Measurements from ENCODE around the gene CDH13. TPM values are rescaled to one million over a fixed set of nuclear protein-coding genes. Genes with fewer than 3 reads are reported as not detected.

The CDH13 gene
- total and polyA plus RNA-seq, 2 experiments from 2014 or later = 1.6 to 4.4 TPM

DNA sequence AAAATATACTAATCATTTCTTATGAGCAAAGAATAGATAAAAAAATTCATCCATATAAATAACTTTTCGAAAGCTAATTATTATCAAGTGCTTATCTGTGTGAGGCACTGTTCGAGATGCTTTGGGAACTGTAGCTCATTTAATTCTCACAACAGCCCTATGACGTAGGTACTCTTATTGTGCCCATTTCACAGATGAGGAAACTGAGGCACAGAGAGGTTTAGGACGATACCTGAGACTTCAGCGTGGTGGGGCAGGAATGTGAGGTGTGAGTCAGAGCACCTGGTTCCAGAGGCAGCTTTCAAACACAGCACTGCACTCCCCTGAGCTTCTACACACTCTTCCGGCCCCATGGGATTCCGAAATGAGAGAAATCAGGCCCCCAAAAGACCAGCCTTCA is 995.2 kb downstream of the CDH13 start:
- Histone ChIP-seq H4K20me1 (replicated peaks; ENCODE audit: insufficient read depth) (no peaks in the 10 kb centered on the region), H3K4me3 (no peak overlapping the region), H3K4me1 (ENCODE audit: insufficient read depth) (peaks cover 12% of the 10 kb centered on the region), H3K79me2 (replicated peaks; ENCODE audit: insufficient read depth) (no peaks in the 10 kb centered on the region), H3F3A (replicated peaks; ENCODE audit: low read depth) (no peaks in the 10 kb centered on the region), H2AFZ (no peak overlapping the region), H3K36me3 (ENCODE audit: insufficient read depth) (no peaks in the 10 kb centered on the region), H3K27ac (ENCODE audit: low read depth) (no peak overlapping the region), H3K27me3 (ENCODE audit: insufficient read depth) (no peaks in the 10 kb centered on the region), H3K4me2 (no peak overlapping the region), H3K9me2 (ENCODE audit: insufficient read depth) (no peaks in the 10 kb centered on the region; the same call in 1 of the 2 replicates)
- ATAC-seq (no peak), DNase-seq (ENCODE audit: low spot score) (no peak)
- Mint-ChIP-seq H3K9me3 (no peaks in the 10 kb centered on the region), H3K4me3 (no peak overlapping the region), H3K36me3 (ENCODE audit: low read depth) (no peaks in the 10 kb centered on the region), H3K27me3 (ENCODE audit: insufficient read depth, low read depth, poor library complexity) (peaks cover 11% of the 10 kb centered on the region), H3K27ac (no peak overlapping the region), H3K4me1 (peaks cover 25% of the 10 kb centered on the region)
- TF ChIP-seq EZH2phosphoT487 (IDR thresholded peaks at IDR 0.05; ENCODE audit: unreplicated experiment) (no peak), ZNF114 (CRISPR knock-in tag; IDR thresholded peaks at IDR 0.05) (no peak), EZH2 (IDR thresholded peaks at IDR 0.05; ENCODE audit: low read depth, unreplicated experiment) (no peak), STAT1 (IDR thresholded peaks at IDR 0.05; ENCODE audit: unreplicated experiment) (no peak), NANOG (IDR thresholded peaks at IDR 0.05; ENCODE audit: borderline replicate concordance) (no peak), POLR2AphosphoS5 (IDR thresholded peaks at IDR 0.05; ENCODE audit: low read depth) (no peak), CREB1 (CRISPR knock-in tag; IDR thresholded peaks at IDR 0.05; ENCODE audit: low read depth) (no peak), ZNF331 (CRISPR knock-in tag; IDR thresholded peaks at IDR 0.05; ENCODE audit: low read depth) (no peak), JUNB (IDR thresholded peaks at IDR 0.05; ENCODE audit: unreplicated experiment) (no peak)
- TF ChIP-seq, protein P1, sequence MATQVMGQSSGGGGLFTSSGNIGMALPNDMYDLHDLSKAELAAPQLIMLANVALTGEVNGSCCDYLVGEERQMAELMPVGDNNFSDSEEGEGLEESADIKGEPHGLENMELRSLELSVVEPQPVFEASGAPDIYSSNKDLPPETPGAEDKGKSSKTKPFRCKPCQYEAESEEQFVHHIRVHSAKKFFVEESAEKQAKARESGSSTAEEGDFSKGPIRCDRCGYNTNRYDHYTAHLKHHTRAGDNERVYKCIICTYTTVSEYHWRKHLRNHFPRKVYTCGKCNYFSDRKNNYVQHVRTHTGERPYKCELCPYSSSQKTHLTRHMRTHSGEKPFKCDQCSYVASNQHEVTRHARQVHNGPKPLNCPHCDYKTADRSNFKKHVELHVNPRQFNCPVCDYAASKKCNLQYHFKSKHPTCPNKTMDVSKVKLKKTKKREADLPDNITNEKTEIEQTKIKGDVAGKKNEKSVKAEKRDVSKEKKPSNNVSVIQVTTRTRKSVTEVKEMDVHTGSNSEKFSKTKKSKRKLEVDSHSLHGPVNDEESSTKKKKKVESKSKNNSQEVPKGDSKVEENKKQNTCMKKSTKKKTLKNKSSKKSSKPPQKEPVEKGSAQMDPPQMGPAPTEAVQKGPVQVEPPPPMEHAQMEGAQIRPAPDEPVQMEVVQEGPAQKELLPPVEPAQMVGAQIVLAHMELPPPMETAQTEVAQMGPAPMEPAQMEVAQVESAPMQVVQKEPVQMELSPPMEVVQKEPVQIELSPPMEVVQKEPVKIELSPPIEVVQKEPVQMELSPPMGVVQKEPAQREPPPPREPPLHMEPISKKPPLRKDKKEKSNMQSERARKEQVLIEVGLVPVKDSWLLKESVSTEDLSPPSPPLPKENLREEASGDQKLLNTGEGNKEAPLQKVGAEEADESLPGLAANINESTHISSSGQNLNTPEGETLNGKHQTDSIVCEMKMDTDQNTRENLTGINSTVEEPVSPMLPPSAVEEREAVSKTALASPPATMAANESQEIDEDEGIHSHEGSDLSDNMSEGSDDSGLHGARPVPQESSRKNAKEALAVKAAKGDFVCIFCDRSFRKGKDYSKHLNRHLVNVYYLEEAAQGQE (IDR thresholded peaks at IDR 0.05; ENCODE audit: unreplicated experiment) = no peak
- TF ChIP-seq, protein P2, sequence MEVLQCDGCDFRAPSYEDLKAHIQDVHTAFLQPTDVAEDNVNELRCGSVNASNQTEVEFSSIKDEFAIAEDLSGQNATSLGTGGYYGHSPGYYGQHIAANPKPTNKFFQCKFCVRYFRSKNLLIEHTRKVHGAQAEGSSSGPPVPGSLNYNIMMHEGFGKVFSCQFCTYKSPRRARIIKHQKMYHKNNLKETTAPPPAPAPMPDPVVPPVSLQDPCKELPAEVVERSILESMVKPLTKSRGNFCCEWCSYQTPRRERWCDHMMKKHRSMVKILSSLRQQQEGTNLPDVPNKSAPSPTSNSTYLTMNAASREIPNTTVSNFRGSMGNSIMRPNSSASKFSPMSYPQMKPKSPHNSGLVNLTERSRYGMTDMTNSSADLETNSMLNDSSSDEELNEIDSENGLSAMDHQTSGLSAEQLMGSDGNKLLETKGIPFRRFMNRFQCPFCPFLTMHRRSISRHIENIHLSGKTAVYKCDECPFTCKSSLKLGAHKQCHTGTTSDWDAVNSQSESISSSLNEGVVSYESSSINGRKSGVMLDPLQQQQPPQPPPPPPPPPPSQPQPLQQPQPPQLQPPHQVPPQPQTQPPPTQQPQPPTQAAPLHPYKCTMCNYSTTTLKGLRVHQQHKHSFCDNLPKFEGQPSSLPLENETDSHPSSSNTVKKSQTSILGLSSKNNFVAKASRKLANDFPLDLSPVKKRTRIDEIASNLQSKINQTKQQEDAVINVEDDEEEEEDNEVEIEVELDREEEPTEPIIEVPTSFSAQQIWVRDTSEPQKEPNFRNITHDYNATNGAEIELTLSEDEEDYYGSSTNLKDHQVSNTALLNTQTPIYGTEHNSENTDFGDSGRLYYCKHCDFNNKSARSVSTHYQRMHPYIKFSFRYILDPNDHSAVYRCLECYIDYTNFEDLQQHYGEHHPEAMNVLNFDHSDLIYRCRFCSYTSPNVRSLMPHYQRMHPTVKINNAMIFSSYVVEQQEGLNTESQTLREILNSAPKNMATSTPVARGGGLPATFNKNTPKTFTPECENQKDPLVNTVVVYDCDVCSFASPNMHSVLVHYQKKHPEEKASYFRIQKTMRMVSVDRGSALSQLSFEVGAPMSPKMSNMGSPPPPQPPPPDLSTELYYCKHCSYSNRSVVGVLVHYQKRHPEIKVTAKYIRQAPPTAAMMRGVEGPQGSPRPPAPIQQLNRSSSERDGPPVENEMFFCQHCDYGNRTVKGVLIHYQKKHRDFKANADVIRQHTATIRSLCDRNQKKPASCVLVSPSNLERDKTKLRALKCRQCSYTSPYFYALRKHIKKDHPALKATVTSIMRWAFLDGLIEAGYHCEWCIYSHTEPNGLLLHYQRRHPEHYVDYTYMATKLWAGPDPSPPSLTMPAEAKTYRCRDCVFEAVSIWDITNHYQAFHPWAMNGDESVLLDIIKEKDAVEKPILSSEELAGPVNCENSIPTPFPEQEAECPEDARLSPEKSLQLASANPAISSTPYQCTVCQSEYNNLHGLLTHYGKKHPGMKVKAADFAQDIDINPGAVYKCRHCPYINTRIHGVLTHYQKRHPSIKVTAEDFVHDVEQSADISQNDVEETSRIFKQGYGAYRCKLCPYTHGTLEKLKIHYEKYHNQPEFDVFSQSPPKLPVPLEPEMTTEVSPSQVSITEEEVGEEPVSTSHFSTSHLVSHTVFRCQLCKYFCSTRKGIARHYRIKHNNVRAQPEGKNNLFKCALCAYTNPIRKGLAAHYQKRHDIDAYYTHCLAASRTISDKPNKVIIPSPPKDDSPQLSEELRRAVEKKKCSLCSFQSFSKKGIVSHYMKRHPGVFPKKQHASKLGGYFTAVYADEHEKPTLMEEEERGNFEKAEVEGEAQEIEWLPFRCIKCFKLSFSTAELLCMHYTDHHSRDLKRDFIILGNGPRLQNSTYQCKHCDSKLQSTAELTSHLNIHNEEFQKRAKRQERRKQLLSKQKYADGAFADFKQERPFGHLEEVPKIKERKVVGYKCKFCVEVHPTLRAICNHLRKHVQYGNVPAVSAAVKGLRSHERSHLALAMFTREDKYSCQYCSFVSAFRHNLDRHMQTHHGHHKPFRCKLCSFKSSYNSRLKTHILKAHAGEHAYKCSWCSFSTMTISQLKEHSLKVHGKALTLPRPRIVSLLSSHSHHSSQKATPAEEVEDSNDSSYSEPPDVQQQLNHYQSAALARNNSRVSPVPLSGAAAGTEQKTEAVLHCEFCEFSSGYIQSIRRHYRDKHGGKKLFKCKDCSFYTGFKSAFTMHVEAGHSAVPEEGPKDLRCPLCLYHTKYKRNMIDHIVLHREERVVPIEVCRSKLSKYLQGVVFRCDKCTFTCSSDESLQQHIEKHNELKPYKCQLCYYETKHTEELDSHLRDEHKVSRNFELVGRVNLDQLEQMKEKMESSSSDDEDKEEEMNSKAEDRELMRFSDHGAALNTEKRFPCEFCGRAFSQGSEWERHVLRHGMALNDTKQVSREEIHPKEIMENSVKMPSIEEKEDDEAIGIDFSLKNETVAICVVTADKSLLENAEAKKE (CRISPR knock-in tag; IDR thresholded peaks at IDR 0.05) = no peak
- TF ChIP-seq, protein P3, sequence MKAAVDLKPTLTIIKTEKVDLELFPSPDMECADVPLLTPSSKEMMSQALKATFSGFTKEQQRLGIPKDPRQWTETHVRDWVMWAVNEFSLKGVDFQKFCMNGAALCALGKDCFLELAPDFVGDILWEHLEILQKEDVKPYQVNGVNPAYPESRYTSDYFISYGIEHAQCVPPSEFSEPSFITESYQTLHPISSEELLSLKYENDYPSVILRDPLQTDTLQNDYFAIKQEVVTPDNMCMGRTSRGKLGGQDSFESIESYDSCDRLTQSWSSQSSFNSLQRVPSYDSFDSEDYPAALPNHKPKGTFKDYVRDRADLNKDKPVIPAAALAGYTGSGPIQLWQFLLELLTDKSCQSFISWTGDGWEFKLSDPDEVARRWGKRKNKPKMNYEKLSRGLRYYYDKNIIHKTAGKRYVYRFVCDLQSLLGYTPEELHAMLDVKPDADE (IDR thresholded peaks at IDR 0.05) = no peak
- TF ChIP-seq, protein P4, sequence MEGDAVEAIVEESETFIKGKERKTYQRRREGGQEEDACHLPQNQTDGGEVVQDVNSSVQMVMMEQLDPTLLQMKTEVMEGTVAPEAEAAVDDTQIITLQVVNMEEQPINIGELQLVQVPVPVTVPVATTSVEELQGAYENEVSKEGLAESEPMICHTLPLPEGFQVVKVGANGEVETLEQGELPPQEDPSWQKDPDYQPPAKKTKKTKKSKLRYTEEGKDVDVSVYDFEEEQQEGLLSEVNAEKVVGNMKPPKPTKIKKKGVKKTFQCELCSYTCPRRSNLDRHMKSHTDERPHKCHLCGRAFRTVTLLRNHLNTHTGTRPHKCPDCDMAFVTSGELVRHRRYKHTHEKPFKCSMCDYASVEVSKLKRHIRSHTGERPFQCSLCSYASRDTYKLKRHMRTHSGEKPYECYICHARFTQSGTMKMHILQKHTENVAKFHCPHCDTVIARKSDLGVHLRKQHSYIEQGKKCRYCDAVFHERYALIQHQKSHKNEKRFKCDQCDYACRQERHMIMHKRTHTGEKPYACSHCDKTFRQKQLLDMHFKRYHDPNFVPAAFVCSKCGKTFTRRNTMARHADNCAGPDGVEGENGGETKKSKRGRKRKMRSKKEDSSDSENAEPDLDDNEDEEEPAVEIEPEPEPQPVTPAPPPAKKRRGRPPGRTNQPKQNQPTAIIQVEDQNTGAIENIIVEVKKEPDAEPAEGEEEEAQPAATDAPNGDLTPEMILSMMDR (conservative IDR thresholded peaks at IDR 0.05; ENCODE audit: low read depth in 2 of 2) = no peak

Data from GM23338 (cell line).